Activated CD4-positive, alpha-beta T cell treated with anti-CD3 and anti-CD28 coated beads, Interleukin-2, amount 50 U/mL, for 48 hours (primary cell): ENCODE data around the gene POLR1F.

Source experiments
- DNase-seq, 2 experiments: peaks; one replicate each; pipeline ENCODE4 v3.0.0-alpha.2; 2020

Gene POLR1F

DNA sequence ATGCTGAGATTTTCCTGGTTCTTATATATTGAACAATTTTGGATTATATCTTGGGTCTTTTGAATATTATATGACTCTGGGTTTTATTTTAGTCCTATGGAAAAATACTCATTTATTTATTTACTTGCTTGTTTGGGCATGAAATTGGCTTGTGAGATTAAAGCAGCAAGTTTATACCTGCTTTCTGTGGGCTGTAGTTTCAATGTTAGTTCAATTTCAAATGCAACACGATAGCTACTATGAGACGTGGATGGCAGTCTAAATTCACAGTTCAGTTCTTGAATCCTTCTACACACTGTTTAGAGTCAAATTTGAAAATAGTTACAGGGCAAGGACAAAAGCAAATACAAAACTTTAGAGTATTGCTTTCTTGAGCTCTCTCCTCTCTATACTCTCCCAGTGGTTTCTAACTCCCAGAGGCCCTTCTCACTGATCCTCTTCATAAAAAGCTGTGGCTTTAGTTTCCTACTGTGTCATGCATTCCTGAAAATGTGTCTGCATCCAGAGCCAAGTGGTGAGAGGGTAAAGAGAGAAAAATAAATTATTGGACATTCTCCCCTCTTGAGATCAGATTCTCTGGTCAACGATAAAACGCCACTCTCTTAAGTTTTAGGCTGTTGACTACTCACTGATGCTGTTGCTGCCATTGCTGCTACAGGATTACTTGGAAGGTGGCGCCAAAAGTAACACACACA lies 34.4 kb downstream of the POLR1F start:
- DNase-seq: no peak

DNA sequence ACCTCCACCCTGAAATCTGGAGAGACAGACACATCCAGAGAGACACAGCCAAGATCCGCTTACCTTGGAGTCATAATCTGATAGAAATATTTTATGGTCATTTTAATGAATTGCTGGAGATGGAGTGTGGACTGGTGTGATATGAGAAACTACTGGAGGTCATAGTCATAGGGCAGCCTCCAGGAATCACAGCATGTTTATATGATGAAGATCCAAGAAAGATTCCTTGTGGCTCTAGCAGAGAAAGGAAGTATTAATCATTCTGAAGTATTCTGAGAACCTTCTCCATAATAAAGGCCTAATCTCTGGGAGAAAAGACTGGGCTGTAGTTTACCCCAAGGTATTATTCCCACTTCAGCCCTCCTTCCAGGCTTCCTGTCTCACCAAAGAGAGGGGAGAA lies 38.0 kb downstream of the POLR1F start:
- no peak for DNase-seq

- no peak for DNase-seq
These were observed 43.3 kb downstream of the POLR1F start for GRCh38 chr7:19665399-19666008.

DNA sequence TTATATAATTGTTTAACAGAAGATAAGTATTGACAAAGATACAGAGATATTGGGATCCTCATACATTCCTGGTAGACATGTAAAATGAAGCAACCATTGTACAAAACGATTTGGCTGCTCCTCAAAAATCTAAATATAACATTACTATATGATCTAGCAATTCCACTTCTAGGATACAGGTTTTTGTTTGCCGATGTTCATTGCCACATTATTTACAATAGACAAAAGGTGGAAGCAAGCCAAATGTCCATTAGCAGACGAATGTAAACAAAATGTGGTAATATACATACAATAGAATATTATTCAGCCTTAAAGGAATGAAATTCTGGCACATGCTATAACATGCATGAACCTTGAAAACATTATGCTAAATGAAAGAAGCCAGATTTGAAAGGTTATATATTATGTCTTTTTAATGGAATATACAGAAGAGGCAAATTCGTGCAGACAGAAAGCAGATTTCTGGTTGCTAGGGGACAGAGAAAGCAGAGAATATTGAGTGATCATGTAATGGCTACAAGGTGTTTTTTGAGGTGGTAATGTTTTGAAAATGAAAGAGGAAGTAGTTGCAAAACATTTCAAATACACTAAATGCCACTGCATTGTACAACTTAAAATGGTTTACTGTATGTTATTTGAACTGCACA lies 44.9 kb downstream of the POLR1F start:
- no peak for DNase-seq

GRCh38 chr7:19648791-19649190 lies 60.0 kb downstream of the POLR1F start:
- DNase-seq: no peak
